IPS DF 19.7 (cell line): ENCODE measurements around the gene TUBA1A.
"Not testable (repeated sequence)": the region's sequence is repeated elsewhere in the genome, so short reads cannot be mapped to it uniquely, and the experiment has no call there.

Experiments
- DNase-seq: peaks from one replicate; pipeline ENCODE4 v3.0.0-alpha.2; 2013; ENCODE audit warnings: low read depth, low spot score

Gene TUBA1A

GRCh38 chr12:49188916-49189367, at the start of gene TUBA1A:
Gene TUBA1A (minus strand): TSS chr12:49189080. CDS start chr12:49188979, 101 bp downstream.
- DNase-seq = peak; percentile 98

- no peak for DNase-seq
These were observed 47.5 kb upstream of the TUBA1A start for GRCh38 chr12:49236423-49236822.

GRCh38 chr12:49233842-49234526, 45.1 kb upstream of the TUBA1A start:
- DNase-seq = no peak

GRCh38 chr12:49232940-49233841, 44.3 kb upstream of the TUBA1A start:
- DNase-seq = no peak

- DNase-seq = no peak
These were observed 43.2 kb upstream of the TUBA1A start for GRCh38 chr12:49231878-49232655.

GRCh38 chr12:49230805-49231194, 41.9 kb upstream of the TUBA1A start:
- DNase-seq = no peak

GRCh38 chr12:49230176-49230804, 41.4 kb upstream of the TUBA1A start:
- no peak for DNase-seq

- no peak for DNase-seq
These were observed 39.8 kb upstream of the TUBA1A start for GRCh38 chr12:49228653-49229052.

GRCh38 chr12:49227713-49228112, 38.8 kb upstream of the TUBA1A start:
- no peak for DNase-seq

GRCh38 chr12:49225576-49226166, 36.8 kb upstream of the TUBA1A start:
- no peak for DNase-seq

- DNase-seq = no peak
These were observed 34.9 kb upstream of the TUBA1A start for GRCh38 chr12:49223590-49224369.

GRCh38 chr12:49223122-49223521, 34.2 kb upstream of the TUBA1A start:
- DNase-seq = no peak

- DNase-seq = no peak
These were observed 32.1 kb upstream of the TUBA1A start for GRCh38 chr12:49220972-49221371.

GRCh38 chr12:49219417-49220026, 30.6 kb upstream of the TUBA1A start:
- DNase-seq = no peak

- no peak for DNase-seq
These were observed 23.7 kb upstream of the TUBA1A start for GRCh38 chr12:49212572-49212971.

- DNase-seq = not testable (repeated sequence)
These were observed 21.8 kb upstream of the TUBA1A start for GRCh38 chr12:49210703-49211102.

- no peak for DNase-seq
These were observed 19.8 kb upstream of the TUBA1A start for GRCh38 chr12:49208676-49209075.

- no peak for DNase-seq
These were observed 19.3 kb upstream of the TUBA1A start for GRCh38 chr12:49208146-49208545.

GRCh38 chr12:49206389-49206788, 17.5 kb upstream of the TUBA1A start:
- DNase-seq = no peak
